Measurements from ENCODE around the gene GARIN5B.
"Not testable (repeated sequence)": the region's sequence is repeated elsewhere in the genome, so short reads cannot be mapped to it uniquely, and the experiment has no call there.

Gene GARIN5B

GRCh38 chr19:55339105-55339888, 23.8 kb downstream of the GARIN5B start, which contains the start of gene KMT5C:
Gene KMT5C (plus strand): TSS chr19:55339876. CDS start chr19:55341937, 2,061 bp downstream.
- Histone ChIP-seq H3K27ac (peak within 1 kb of the TSS; percentile 77 to 99 (median 96)), H3K4me3 (peak within 1 kb of the TSS; percentile 49 to 88 (median 74))

- Histone ChIP-seq H3K27ac (peak overlapping the region in 1 of 21 experiments; percentile 25), H3K4me3 (no peak overlapping the region)
These were observed 27.0 kb downstream of the GARIN5B start for GRCh38 chr19:55336101-55336500.

GRCh38 chr19:55333870-55334269, 29.2 kb downstream of the GARIN5B start:
- no peak overlapping the region for H3K4me3 ChIP-seq
- no peak overlapping the region for H3K27ac ChIP-seq

- not testable (repeated sequence) for H3K4me3 ChIP-seq
These were observed 33.3 kb downstream of the GARIN5B start for GRCh38 chr19:55329791-55330190.

GRCh38 chr19:55328774-55329318, 34.2 kb downstream of the GARIN5B start:
- H3K27ac ChIP-seq, H3K4me3 ChIP-seq: not testable (repeated sequence)

More at GRCh38 chr19:55329791-55330190, 33.3 kb downstream of the GARIN5B start:
- H3K27ac ChIP-seq = not testable (repeated sequence)

- peak within 1 kb of the TSS in 4 of 21 experiments; percentile 23 to 56 (median 50) for H3K27ac ChIP-seq
- no peak within 1 kb of the TSS for H3K4me3 ChIP-seq
These were observed 37.9 kb downstream of the GARIN5B start, which contains the start of gene TMEM150B for GRCh38 chr19:55325172-55325571. Gene TMEM150B (minus strand): TSS chr19:55325341. CDS start chr19:55321036, 4,305 bp downstream.

- Histone ChIP-seq H3K27ac (peak overlapping the region in 3 of 21 experiments; percentile 50 to 56 (median 51)), H3K4me3 (no peak overlapping the region)
These were observed 38.4 kb downstream of the GARIN5B start for GRCh38 chr19:55324662-55325061.

- H3K27ac ChIP-seq = no peak overlapping the region
- no peak overlapping the region for H3K4me3 ChIP-seq
These were observed 40.7 kb downstream of the GARIN5B start for GRCh38 chr19:55322204-55322885.

- peak overlapping the region in 1 of 21 experiments; percentile 24 for H3K27ac ChIP-seq
- no peak overlapping the region for H3K4me3 ChIP-seq
These were observed 41.5 kb downstream of the GARIN5B start for GRCh38 chr19:55321466-55322137.

- Histone ChIP-seq H3K4me3 (no peak overlapping the region), H3K27ac (no peak overlapping the region)
These were observed 42.1 kb downstream of the GARIN5B start for GRCh38 chr19:55320844-55321419.

- Histone ChIP-seq H3K4me3 (no peak overlapping the region), H3K27ac (no peak overlapping the region)
These were observed 43.3 kb downstream of the GARIN5B start for GRCh38 chr19:55319785-55320184.

GRCh38 chr19:55316646-55317045, 46.4 kb downstream of the GARIN5B start:
- Histone ChIP-seq H3K27ac (no peak overlapping the region), H3K4me3 (no peak overlapping the region)

GRCh38 chr19:55315956-55316525, 47.0 kb downstream of the GARIN5B start:
- Histone ChIP-seq H3K27ac (no peak overlapping the region), H3K4me3 (no peak overlapping the region)

GRCh38 chr19:55314396-55314795, 48.7 kb downstream of the GARIN5B start:
- Histone ChIP-seq H3K27ac (no peak overlapping the region), H3K4me3 (no peak overlapping the region)

GRCh38 chr19:55312621-55313512, 50.2 kb downstream of the GARIN5B start:
- no peak overlapping the region for H3K4me3 ChIP-seq
- H3K27ac ChIP-seq = no peak overlapping the region

GRCh38 chr19:55311797-55312196, 51.3 kb downstream of the GARIN5B start:
- no peak overlapping the region for H3K4me3 ChIP-seq
- no peak overlapping the region for H3K27ac ChIP-seq

- no peak overlapping the region for H3K27ac ChIP-seq
These were observed 51.7 kb downstream of the GARIN5B start for GRCh38 chr19:55311397-55311796.

GRCh38 chr19:55310498-55310897, 52.6 kb downstream of the GARIN5B start:
- H3K27ac ChIP-seq = no peak overlapping the region
- H3K4me3 ChIP-seq = no peak overlapping the region

More at GRCh38 chr19:55311397-55311796, 51.7 kb downstream of the GARIN5B start:
- H3K4me3 ChIP-seq = no peak overlapping the region
